H1 (cell line): Measurements from ENCODE around the gene CNIH1. TPM values are rescaled to one million over a fixed set of nuclear protein-coding genes. Genes with fewer than 3 reads are reported as not detected.
"Not testable (repeated sequence)": the region's sequence is repeated elsewhere in the genome, so short reads cannot be mapped to it uniquely, and the experiment has no call there.

Source experiments
- CTCF ChIA-PET: fragments of 300-600 bp; sonication (Branson Sonifier 250); formaldehyde crosslinking; loops from one replicate; lab custom pipeline; 2021; ENCODE audit not compliant: partially characterized antibody; lab: Charles Lee
- POLR2A ChIA-PET: fragments of 300-600 bp; sonication (Branson Sonifier 250); formaldehyde crosslinking; loops from one replicate; lab custom pipeline; 2021; ENCODE audit warnings: inconsistent platforms; ENCODE audit not compliant: partially characterized antibody; lab: Charles Lee
- DNase-seq, 2 experiments: peaks; one replicate each; pipeline versions ENCODE4 v3.0.0 to v3.0.0-alpha.2; 2010 to 2022; ENCODE audit warnings: low spot score in 2 of 2, low read depth in 1 of 2, mixed read lengths in 1 of 2
- FAIRE-seq: peaks from 2 replicates; lab custom pipeline; 2011; peaks lifted over from hg19 to GRCh38; lab: Jason Lieb, UNC
- H2AFZ ChIP-seq: 2 replicates; pipeline ENCODE4 v1.8.1; 2012; ENCODE audit warnings: low read length, inconsistent platforms
- H2AK5ac ChIP-seq: 2 replicates; pipeline ENCODE4 v1.6.1; 2013; ENCODE audit warnings: low read depth, low read length
- H2BK120ac ChIP-seq: replicated peaks from 2 replicates; pipeline ENCODE3; 2013; ENCODE audit warnings: low read depth, low read length, inconsistent platforms
- H2BK12ac ChIP-seq: 2 replicates; pipeline ENCODE4 v1.6.1; 2013; ENCODE audit warnings: low read depth, low read length
- H2BK15ac ChIP-seq: 2 replicates; pipeline ENCODE4 v1.6.1; 2013; ENCODE audit warnings: low read length
- H2BK20ac ChIP-seq: 2 replicates; pipeline ENCODE4 v1.6.1; 2013; ENCODE audit warnings: low read length
- H2BK5ac ChIP-seq: 2 replicates; pipeline ENCODE4 v1.6.1; 2013; ENCODE audit warnings: low read depth, low read length
- H3K14ac ChIP-seq: 2 replicates; pipeline ENCODE4 v1.6.1; 2013; ENCODE audit warnings: inconsistent platforms; ENCODE audit not compliant: insufficient read length
- H3K18ac ChIP-seq: 2 replicates; pipeline ENCODE4 v1.6.1; 2013; ENCODE audit warnings: low read length; ENCODE audit errors: extremely low read depth
- H3K23ac ChIP-seq: 2 replicates; pipeline ENCODE4 v1.6.1; 2013; ENCODE audit warnings: inconsistent platforms; ENCODE audit not compliant: insufficient read length
- H3K23me2 ChIP-seq: 2 replicates; pipeline ENCODE4 v1.6.1; 2013; ENCODE audit warnings: low read depth, low read length
- H3K27ac ChIP-seq: 2 replicates; pipeline ENCODE4 v1.6.1; 2011; ENCODE audit warnings: low read depth, low read length, inconsistent platforms
- H3K27me3 ChIP-seq, 4 experiments: replicated peaks in 1 of 4; 1 replicate in 1 of 4; 2 replicates in 3 of 4; pipeline versions ENCODE4 v1.6.1 to v1.8.1; 2011 to 2013; ENCODE audit warnings: low read length in 3 of 4, mild to moderate bottlenecking in 3 of 4, inconsistent platforms in 2 of 4, mixed read lengths in 2 of 4, moderate library complexity in 1 of 4; ENCODE audit not compliant: control insufficient read depth in 3 of 4, insufficient read depth in 3 of 4; ENCODE audit errors: extremely low read depth in 1 of 4
- H3K36me3 ChIP-seq, 4 experiments: 2 replicates each; pipeline versions ENCODE4 v1.6.1 to v1.8.1; 2011 to 2013; ENCODE audit warnings: mild to moderate bottlenecking in 4 of 4, low read length in 3 of 4, moderate library complexity in 2 of 4, control low read depth in 1 of 4, inconsistent platforms in 1 of 4; ENCODE audit not compliant: insufficient read depth in 4 of 4, control insufficient read depth in 2 of 4
- H3K4ac ChIP-seq: replicated peaks from 2 replicates; pipeline ENCODE3; 2013; ENCODE audit warnings: low read length, low read depth, mixed read lengths, inconsistent platforms; ENCODE audit not compliant: insufficient read length
- H3K4me1 ChIP-seq, 4 experiments: replicated peaks in 1 of 4; 1 replicate in 1 of 4; 2 replicates in 3 of 4; pipeline versions ENCODE4 v1.6.1 to v1.8.1; 2011 to 2013; ENCODE audit warnings: low read length in 3 of 4, inconsistent platforms in 2 of 4, mixed read lengths in 1 of 4; ENCODE audit not compliant: insufficient read depth in 4 of 4, control insufficient read depth in 3 of 4
- H3K4me2 ChIP-seq, 2 experiments: 2 replicates each; pipeline versions ENCODE4 v1.6.1 to v1.8.1; 2011 to 2013; ENCODE audit warnings: low read depth in 2 of 2, low read length in 2 of 2, control low read depth in 1 of 2, inconsistent platforms in 1 of 2, mild to moderate bottlenecking in 1 of 2; ENCODE audit not compliant: insufficient read depth in 1 of 2
- H3K4me3 ChIP-seq, 4 experiments: fragments of 200-600, 300-600 bp in 1 of 4; sonication (generic), shearing (Covaris generic), sonication (Bioruptor Twin) in 1 of 4; 2 replicates each; pipeline versions ENCODE4 v1.5.1 to v1.8.1; 2011 to 2016; ENCODE audit warnings: low read length in 4 of 4, low read depth in 3 of 4, control low read depth in 2 of 4, inconsistent platforms in 2 of 4, mild to moderate bottlenecking in 2 of 4, mixed read lengths in 1 of 4, moderate library complexity in 1 of 4; ENCODE audit not compliant: insufficient read depth in 2 of 4; ENCODE audit errors: extremely low read depth in 1 of 4
- H3K56ac ChIP-seq: replicated peaks from 2 replicates; pipeline ENCODE3; 2013; ENCODE audit warnings: low read depth, mild to moderate bottlenecking, mixed read lengths, low read length, inconsistent platforms; ENCODE audit not compliant: insufficient read length
- H3K79me1 ChIP-seq: 2 replicates; pipeline ENCODE4 v1.6.1; 2013; ENCODE audit warnings: low read depth, low read length, control low read depth
- H3K79me2 ChIP-seq, 2 experiments: 2 replicates each; pipeline versions ENCODE4 v1.6.1 to v1.8.1; 2012 to 2013; ENCODE audit warnings: low read length in 2 of 2, mild to moderate bottlenecking in 2 of 2, inconsistent platforms in 1 of 2; ENCODE audit not compliant: insufficient read depth in 2 of 2, control insufficient read depth in 1 of 2
- H3K9ac ChIP-seq, 4 experiments: replicated peaks in 1 of 4; 1 replicate in 1 of 4; 2 replicates in 3 of 4; pipeline versions ENCODE4 v1.6.1 to v1.8.1; 2011 to 2013; ENCODE audit warnings: low read depth in 3 of 4, low read length in 3 of 4, control low read depth in 2 of 4, mild to moderate bottlenecking in 2 of 4, moderate library complexity in 2 of 4, inconsistent platforms in 1 of 4; ENCODE audit errors: extremely low read depth in 1 of 4
- H3K9me3 ChIP-seq, 2 experiments: 2 replicates each; pipeline versions ENCODE4 v1.6.1 to v1.8.1; 2012 to 2013; ENCODE audit warnings: mild to moderate bottlenecking in 2 of 2, moderate library complexity in 2 of 2, control low read depth in 1 of 2, inconsistent platforms in 1 of 2, low read depth in 1 of 2, low read length in 1 of 2, mixed read lengths in 1 of 2; ENCODE audit not compliant: insufficient read depth in 2 of 2
- H4K20me1 ChIP-seq, 2 experiments: replicated peaks in 1 of 2; 2 replicates each; pipeline versions ENCODE3 to v1.8.1; 2011 to 2013; ENCODE audit warnings: inconsistent platforms in 2 of 2, low read length in 2 of 2, mild to moderate bottlenecking in 1 of 2; ENCODE audit not compliant: insufficient read depth in 2 of 2, control insufficient read depth in 1 of 2
- H4K5ac ChIP-seq: 2 replicates; pipeline ENCODE4 v1.6.1; 2013; ENCODE audit warnings: low read length, low read depth, mixed read lengths, inconsistent platforms; ENCODE audit not compliant: insufficient read length
- H4K8ac ChIP-seq: 2 replicates; pipeline ENCODE4 v1.8.0; 2013; ENCODE audit warnings: mild to moderate bottlenecking, moderate library complexity, low read length, inconsistent platforms; ENCODE audit not compliant: insufficient read depth; ENCODE audit errors: extremely low read depth
- H4K91ac ChIP-seq: replicated peaks from 2 replicates; pipeline ENCODE3; 2013; ENCODE audit warnings: low read length, mixed read lengths, inconsistent platforms; ENCODE audit not compliant: insufficient read length
- BCL11A ChIP-seq, 2 experiments: IDR thresholded peaks; one replicate each; pipeline ENCODE4 v1.6.1; 2011; ENCODE audit warnings: low read depth in 2 of 2, low read length in 2 of 2, mild to moderate bottlenecking in 2 of 2
- GABPA ChIP-seq: IDR thresholded peaks from 2 replicates; pipeline ENCODE4 v1.6.1; 2011; ENCODE audit warnings: mild to moderate bottlenecking, low read length, moderate library complexity, borderline replicate concordance; ENCODE audit not compliant: insufficient read depth
- POLR2AphosphoS5 ChIP-seq: IDR thresholded peaks from 2 replicates; pipeline ENCODE4 v1.6.1; 2011; ENCODE audit warnings: low read depth, low read length
- polyA plus RNA-seq, 7 experiments: library from polyadenylated mRNA; depleted of rRNA in 3 of 7; stranded (reverse) in 5 of 7; unstranded in 2 of 7; fragments of >200 nt in 5 of 7; fragments of 200-250 nt in 2 of 7; gene quantifications; 1 replicate in 5 of 7; 2 replicates in 1 of 7; 4 replicates in 1 of 7; pipeline versions ENCODE4 v1.2.1 to v1.2.3, GENCODE V29; 2011 to 2013; ENCODE audit warnings: missing spikeins in 2 of 7, mixed read lengths in 2 of 7
- total RNA-seq: library from RNA; stranded (reverse); fragmentation: NEBNext Ultra II Directional; extraction: Animal tissue kit (Norgen Biotek cat#: 25700); gene quantifications from 2 replicates; pipeline ENCODE4 v1.2.1, GENCODE V29; 2021
- TF ChIP-seq, protein P1 (sequence below): IDR thresholded peaks from 2 replicates; pipeline ENCODE4 v1.6.1; 2012; ENCODE audit warnings: inconsistent platforms

The CNIH1 gene
- total and polyA plus RNA-seq, 2 of the 8 experiments (the other 6 are each of a cell fraction or from before 2014, with no cell fraction given), result 119 to 333 TPM

- TF ChIP-seq, protein P1, sequence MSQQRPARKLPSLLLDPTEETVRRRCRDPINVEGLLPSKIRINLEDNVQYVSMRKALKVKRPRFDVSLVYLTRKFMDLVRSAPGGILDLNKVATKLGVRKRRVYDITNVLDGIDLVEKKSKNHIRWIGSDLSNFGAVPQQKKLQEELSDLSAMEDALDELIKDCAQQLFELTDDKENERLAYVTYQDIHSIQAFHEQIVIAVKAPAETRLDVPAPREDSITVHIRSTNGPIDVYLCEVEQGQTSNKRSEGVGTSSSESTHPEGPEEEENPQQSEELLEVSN, result no peak
- TF ChIP-seq BCL11A (IDR thresholded peaks at IDR 0.05; ENCODE audit: low read depth in 2 of 2, low read length in 2 of 2), result no peak
- TF ChIP-seq GABPA, result no peak
- TF ChIP-seq POLR2AphosphoS5, result no peak
These were observed 17.9 kb upstream of the CNIH1 start (continued) for GRCh38 chr14:54459106-54459505.

DNA sequence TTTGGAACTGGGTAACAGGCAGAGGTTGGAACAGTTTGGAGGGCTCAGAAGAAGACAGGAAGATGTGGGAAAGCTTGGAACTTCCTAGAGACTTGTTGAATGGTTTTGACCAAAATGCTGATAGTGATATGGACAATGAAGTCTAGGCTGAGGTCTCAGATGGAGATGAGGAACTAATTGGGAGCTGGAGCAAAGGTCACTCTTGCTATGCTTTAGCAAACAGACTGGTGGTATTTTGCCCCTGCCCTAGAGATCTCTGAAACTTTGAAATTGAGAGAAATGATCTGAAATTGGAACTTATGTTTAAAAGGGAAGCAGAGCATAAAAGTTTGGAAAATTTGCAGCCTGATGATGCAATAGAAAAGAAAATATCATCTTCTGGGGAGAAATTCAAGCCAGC lies 17.4 kb upstream of the CNIH1 start:
- H3K23ac ChIP-seq, H3K4me3 ChIP-seq, DNase-seq, H4K5ac ChIP-seq, H2BK20ac ChIP-seq, H2BK5ac ChIP-seq, H3K79me2 ChIP-seq, H3K9ac ChIP-seq, H2AK5ac ChIP-seq, H3K27ac ChIP-seq, H2AFZ ChIP-seq, H3K36me3 ChIP-seq, H3K4me1 ChIP-seq, H3K79me1 ChIP-seq, H3K27me3 ChIP-seq, H2BK120ac ChIP-seq, H3K14ac ChIP-seq, H3K4me2 ChIP-seq, H3K4ac ChIP-seq, H3K56ac ChIP-seq, FAIRE-seq, H4K91ac ChIP-seq, H3K23me2 ChIP-seq, H2BK15ac ChIP-seq, H3K18ac ChIP-seq, H2BK12ac ChIP-seq, POLR2A ChIA-PET, H4K8ac ChIP-seq, H4K20me1 ChIP-seq: not testable (repeated sequence)
- CTCF ChIA-PET, result interaction anchor here (0.6 to 1.2 kb wide), 2 partner anchors 17 to 298 kb away, joined by 3 read pairs; no protein-coding TSS in a partner anchor
- peaks cover 6 to 13% of the 10 kb centered on the region in 2 experiments for H3K9me3 ChIP-seq
